K562 (cell line): ENCODE measurements around the gene MAP3K20. TPM values are rescaled to one million over a fixed set of nuclear protein-coding genes. Genes with fewer than 3 reads are reported as not detected.

Experiments used
- ADNP ChIP-seq: fragments of 200-800 bp; sonication (Bioruptor generic); IDR thresholded peaks from 2 replicates; pipeline ENCODE4 v1.6.1; 2016; ENCODE audit warnings: missing genetic modification characterization, missing compliant biosample characterization
- BMI1 ChIP-seq: fragments of 150-350 bp; IDR thresholded peaks from 2 replicates; pipeline ENCODE4 v1.6.1; 2014; ENCODE audit warnings: low read length
- CCAR2 ChIP-seq: fragments of 200-400 bp; formaldehyde crosslinking; IDR thresholded peaks from 2 replicates; pipeline ENCODE4 v1.6.1; 2017; ENCODE audit warnings: mild to moderate bottlenecking, low read depth, low read length
- CSDE1 ChIP-seq, 2 experiments: fragments of 450-650 bp; IDR thresholded peaks; 2 replicates each; pipeline ENCODE4 v1.6.1; 2016; ENCODE audit warnings: mild to moderate bottlenecking in 1 of 2
- DDX20 ChIP-seq: fragments of 450-650 bp; IDR thresholded peaks from 2 replicates; pipeline ENCODE4 v1.6.1; 2016; ENCODE audit warnings: missing genetic modification characterization, low read depth, mild to moderate bottlenecking, missing compliant biosample characterization, moderate library complexity
- E2F8 ChIP-seq: fragments of 450-650 bp; IDR thresholded peaks from 2 replicates; pipeline ENCODE4 v1.7.1; 2018; ENCODE audit warnings: mild to moderate bottlenecking, low read depth; ENCODE audit not compliant: partially characterized antibody
- ELK3 ChIP-seq: fragments of 450-650 bp; formaldehyde crosslinking; IDR thresholded peaks from 2 replicates; pipeline ENCODE4 v1.4.0; 2020; ENCODE audit warnings: mild to moderate bottlenecking
- FOXJ2 ChIP-seq: fragments of 200-800 bp; sonication (Bioruptor generic); IDR thresholded peaks from 2 replicates; pipeline ENCODE4 v1.6.1; 2016; ENCODE audit warnings: missing genetic modification characterization, missing compliant biosample characterization
- FOXM1 ChIP-seq, 2 experiments: fragments of 450-650 bp in 1 of 2; sonication (generic) in 1 of 2; formaldehyde crosslinking in 1 of 2; IDR thresholded peaks; 2 replicates each; pipeline versions ENCODE4 v1.6.1 to v1.9.0; 2017 to 2022; ENCODE audit warnings: low read depth in 2 of 2, mild to moderate bottlenecking in 2 of 2, missing genetic modification reagents in 1 of 2, moderate library complexity in 1 of 2
- GATAD2B ChIP-seq: fragments of 450-650 bp; IDR thresholded peaks from 2 replicates; pipeline ENCODE4 v1.6.1; 2017; ENCODE audit warnings: mild to moderate bottlenecking, borderline replicate concordance
- KLF13 ChIP-seq: fragments of 450-650 bp; IDR thresholded peaks from 2 replicates; pipeline ENCODE4 v1.6.1; 2016; ENCODE audit warnings: missing genetic modification characterization, low read depth, mild to moderate bottlenecking, missing compliant biosample characterization, moderate library complexity, borderline replicate concordance
- KLF16 ChIP-seq: IDR thresholded peaks from 2 replicates; pipeline ENCODE4 v1.6.1; 2016; ENCODE audit warnings: antibody characterized with exemption
- MAZ ChIP-seq, 2 experiments: fragments of 450-650 bp in 1 of 2; sonication (generic) in 1 of 2; formaldehyde crosslinking; IDR thresholded peaks in 1 of 2; conservative IDR thresholded peaks in 1 of 2; 2 replicates each; pipeline versions ENCODE4 v1.4.0 to v1.5.0; 2020; ENCODE audit warnings: mild to moderate bottlenecking in 1 of 2, missing genetic modification reagents in 1 of 2
- MIER1 ChIP-seq: fragments of 450-650 bp; IDR thresholded peaks from 2 replicates; pipeline ENCODE4 v1.6.1; 2016; ENCODE audit warnings: antibody characterized with exemption, mild to moderate bottlenecking, low read depth
- NEUROD1 ChIP-seq: fragments of 150-350 bp; IDR thresholded peaks from 2 replicates; pipeline ENCODE4 v1.6.1; 2014; ENCODE audit warnings: borderline replicate concordance, low read length, low read depth; ENCODE audit not compliant: partially characterized antibody
- NFATC3 ChIP-seq: fragments of 450-650 bp; IDR thresholded peaks from 2 replicates; pipeline ENCODE4 v1.6.1; 2017; ENCODE audit warnings: mild to moderate bottlenecking
- NR0B1 ChIP-seq: fragments of 450-650 bp; IDR thresholded peaks from one replicate; pipeline ENCODE4 v1.6.1; 2018; ENCODE audit warnings: mild to moderate bottlenecking, moderate library complexity; ENCODE audit not compliant: partially characterized antibody
- XRCC4 ChIP-seq: IDR thresholded peaks from one replicate; pipeline ENCODE4 v1.6.1; 2011; ENCODE audit not compliant: insufficient read depth, insufficient read length; ENCODE audit errors: extremely low read depth
- YBX1 ChIP-seq: fragments of 450-650 bp; IDR thresholded peaks from 2 replicates; pipeline ENCODE4 v1.7.1; 2016; ENCODE audit warnings: mild to moderate bottlenecking
- ZFPM2 ChIP-seq: fragments of 250-450 bp; sonication (Bioruptor Pico); IDR thresholded peaks from 2 replicates; pipeline ENCODE4 v1.5.1; 2022; ENCODE audit warnings: mild to moderate bottlenecking
- ZNF124 ChIP-seq: sonication (generic); formaldehyde crosslinking; IDR thresholded peaks from 2 replicates; pipeline ENCODE4 v1.8.1; 2022; ENCODE audit warnings: missing genetic modification reagents
- ZNF239 ChIP-seq: fragments of 250-450 bp; sonication (Bioruptor Pico); IDR thresholded peaks from 2 replicates; pipeline ENCODE4 v1.4.0; 2020; ENCODE audit warnings: mild to moderate bottlenecking
- ZNF384 ChIP-seq: IDR thresholded peaks from 2 replicates; pipeline ENCODE4 v1.6.1; 2012; ENCODE audit warnings: low read depth, low read length, improper control_type of control experiment
- ZNF740 ChIP-seq, 3 experiments: fragments of 200-800 bp in 1 of 3; sonication (Bioruptor generic) in 1 of 3; sonication (generic) in 1 of 3; formaldehyde crosslinking in 1 of 3; IDR thresholded peaks; 2 replicates each; pipeline versions ENCODE4 v1.6.1 to v1.8.0; 2016 to 2022; ENCODE audit warnings: mild to moderate bottlenecking in 2 of 3, missing compliant biosample characterization in 2 of 3, missing genetic modification characterization in 2 of 3, missing genetic modification reagents in 1 of 3
- polyA plus RNA-seq, 8 experiments: library from polyadenylated mRNA; depleted of rRNA in 4 of 8; stranded (reverse) in 5 of 8; unstranded in 3 of 8; fragments of >200 nt; fragmentation: Nextera tagmentation in 2 of 8; fragmentation: Illumina TruSeq in 1 of 8; extraction: Ambion mirVana in 2 of 8; extraction: Trizol in 1 of 8; gene quantifications; 2 replicates each; pipeline versions ENCODE4 v1.2.1 to v1.2.3, GENCODE V29; 2011 to 2014; ENCODE audit warnings: inconsistent platforms in 1 of 8, missing spikeins in 1 of 8
- total RNA-seq, 7 experiments: library from RNA; depleted of rRNA in 6 of 7; stranded (reverse); fragments of >200 nt in 6 of 7; fragmentation: Illumina TruSeq in 2 of 7; extraction: Trizol in 2 of 7; gene quantifications; 2 replicates each; pipeline versions ENCODE4 v1.2.1 to v1.2.3, GENCODE V29; 2011 to 2021; ENCODE audit warnings: low replicate concordance in 1 of 7

The MAP3K20 gene
- total and polyA plus RNA-seq, 9 of the 15 experiments (the other 6 are each of a cell fraction or from before 2014, with no cell fraction given): 9.8 to 34.2 (median 27.3) TPM

GRCh38 chr2:173291412-173291811 lies 215.8 kb downstream of the MAP3K20 start (continued):
- no peak for TF ChIP-seq E2F8
- TF ChIP-seq ADNP (tag): no peak
- TF ChIP-seq KLF13 (tag): no peak
- 0 out of 2 replicates have a peak, but pooled peaks have one; percentile 29 for TF ChIP-seq KLF16
- peak; percentile 56; the same call in 1 of the 2 replicates for TF ChIP-seq FOXM1 (IDR thresholded peaks at IDR 0.05; ENCODE audit: low read depth)
- TF ChIP-seq FOXM1 (CRISPR knock-in tag; IDR thresholded peaks at IDR 0.05; ENCODE audit: low read depth): no peak
- TF ChIP-seq ZNF124 (CRISPR knock-in tag): no peak
- TF ChIP-seq ZNF740 (CRISPR knock-in tag; IDR thresholded peaks at IDR 0.05): peak; percentile 71
- no peak for TF ChIP-seq ZNF740 (tag; IDR thresholded peaks at IDR 0.05)
- no peak for TF ChIP-seq NR0B1
- TF ChIP-seq FOXJ2 (tag): no peak
- TF ChIP-seq ZFPM2: no peak
- TF ChIP-seq BMI1: no peak
- no peak for TF ChIP-seq GATAD2B
- TF ChIP-seq MAZ (CRISPR knock-in tag; conservative IDR thresholded peaks at IDR 0.05 in 1 of 2, IDR thresholded peaks at IDR 0.05 in 1 of 2): no peak
- TF ChIP-seq DDX20 (tag): no peak
- TF ChIP-seq MIER1: no peak
- no peak for TF ChIP-seq CCAR2
- TF ChIP-seq CSDE1 (IDR thresholded peaks at IDR 0.05): no peak
- TF ChIP-seq NFATC3: no peak
- no peak for TF ChIP-seq ZNF384
- TF ChIP-seq XRCC4: no peak
- no peak for TF ChIP-seq NEUROD1
- no peak for TF ChIP-seq ZNF239 (CRISPR knock-in tag)
- no peak for TF ChIP-seq YBX1
- no peak for TF ChIP-seq ELK3 (CRISPR knock-in tag)
